Neuron (in vitro differentiated cells): ENCODE results near the gene SETBP1.

ENCODE experiments used
- H2AFZ ChIP-seq: one replicate; pipeline ENCODE4 v1.6.1; 2013; ENCODE audit warnings: low read depth, mild to moderate bottlenecking, inconsistent platforms, low read length, moderate library complexity
- H3K27me3 ChIP-seq: one replicate; pipeline ENCODE4 v1.6.1; 2013; ENCODE audit warnings: low read length; ENCODE audit not compliant: insufficient read depth
- H3K36me3 ChIP-seq: one replicate; pipeline ENCODE4 v1.6.1; 2013; ENCODE audit warnings: low read length; ENCODE audit not compliant: insufficient read depth
- H3K4me1 ChIP-seq: one replicate; pipeline ENCODE4 v1.6.1; 2013; ENCODE audit warnings: low read length; ENCODE audit not compliant: insufficient read depth
- H3K4me3 ChIP-seq: 2 replicates; pipeline ENCODE4 v1.5.1; 2013; ENCODE audit warnings: mild to moderate bottlenecking, low read length, moderate library complexity
- H3K9me3 ChIP-seq: one replicate; pipeline ENCODE4 v1.6.1; 2013; ENCODE audit warnings: low read length

SETBP1 gene

GRCh38 chr18:44835703-44836102 is 155.0 kb downstream of the SETBP1 start:
- H3K9me3 ChIP-seq: no peaks in the 10 kb centered on the region
- H3K27me3 ChIP-seq: no peaks in the 10 kb centered on the region
- H2AFZ ChIP-seq: no peak overlapping the region
- peaks cover 44% of the 10 kb centered on the region for H3K4me1 ChIP-seq
- H3K4me3 ChIP-seq: no peak overlapping the region
- H3K36me3 ChIP-seq: peaks cover 2% of the 10 kb centered on the region

GRCh38 chr18:44836263-44836662 is 155.6 kb downstream of the SETBP1 start:
- H2AFZ ChIP-seq: no peak overlapping the region
- H3K4me3 ChIP-seq: no peak overlapping the region
- H3K4me1 ChIP-seq: peaks cover 47% of the 10 kb centered on the region
- H3K9me3 ChIP-seq: no peaks in the 10 kb centered on the region
- no peaks in the 10 kb centered on the region for H3K27me3 ChIP-seq
- peaks cover 2% of the 10 kb centered on the region for H3K36me3 ChIP-seq

- no peaks in the 10 kb centered on the region for H3K27me3 ChIP-seq
- peaks cover 56% of the 10 kb centered on the region for H3K4me1 ChIP-seq
- no peak overlapping the region for H2AFZ ChIP-seq
- peaks cover 2% of the 10 kb centered on the region for H3K36me3 ChIP-seq
- H3K9me3 ChIP-seq: no peaks in the 10 kb centered on the region
- no peak overlapping the region for H3K4me3 ChIP-seq
Observed at GRCh38 chr18:44837482-44838180, 156.9 kb downstream of the SETBP1 start.

- no peaks in the 10 kb centered on the region for H3K27me3 ChIP-seq
- H3K9me3 ChIP-seq: peaks cover 3% of the 10 kb centered on the region
- H2AFZ ChIP-seq: no peak overlapping the region
- H3K4me1 ChIP-seq: peaks cover 55% of the 10 kb centered on the region
- H3K4me3 ChIP-seq: no peak overlapping the region
- H3K36me3 ChIP-seq: peaks cover 2% of the 10 kb centered on the region
Observed at GRCh38 chr18:44838971-44839666, 158.4 kb downstream of the SETBP1 start.

- H3K4me1 ChIP-seq: peaks cover 44% of the 10 kb centered on the region
- H2AFZ ChIP-seq: no peak overlapping the region
- no peak overlapping the region for H3K4me3 ChIP-seq
- H3K36me3 ChIP-seq: peaks cover 2% of the 10 kb centered on the region
- H3K9me3 ChIP-seq: peaks cover 3% of the 10 kb centered on the region
- H3K27me3 ChIP-seq: no peaks in the 10 kb centered on the region
Observed at GRCh38 chr18:44840058-44840790, 159.5 kb downstream of the SETBP1 start.

GRCh38 chr18:44841221-44841620 is 160.5 kb downstream of the SETBP1 start:
- Histone ChIP-seq H3K36me3 (peaks cover 2% of the 10 kb centered on the region), H3K27me3 (no peaks in the 10 kb centered on the region), H2AFZ (no peak overlapping the region), H3K4me3 (no peak overlapping the region), H3K9me3 (peaks cover 3% of the 10 kb centered on the region), H3K4me1 (peaks cover 34% of the 10 kb centered on the region)

- H3K4me3 ChIP-seq: no peak overlapping the region
- H3K9me3 ChIP-seq: peaks cover 3% of the 10 kb centered on the region
Observed at GRCh38 chr18:44841752-44842587, 161.3 kb downstream of the SETBP1 start.

GRCh38 chr18:44842588-44843412 is 162.1 kb downstream of the SETBP1 start:
- no peak overlapping the region for H2AFZ ChIP-seq
- peaks cover 1% of the 10 kb centered on the region for H3K36me3 ChIP-seq
- no peaks in the 10 kb centered on the region for H3K27me3 ChIP-seq
- H3K9me3 ChIP-seq: peaks cover 3% of the 10 kb centered on the region
- no peak overlapping the region for H3K4me3 ChIP-seq
- peaks cover 27% of the 10 kb centered on the region for H3K4me1 ChIP-seq

More at GRCh38 chr18:44841752-44842587, 161.3 kb downstream of the SETBP1 start:
- Histone ChIP-seq H2AFZ (no peak overlapping the region), H3K36me3 (peaks cover 2% of the 10 kb centered on the region), H3K4me1 (peaks cover 27% of the 10 kb centered on the region), H3K27me3 (no peaks in the 10 kb centered on the region)

GRCh38 chr18:44844486-44844885 is 163.8 kb downstream of the SETBP1 start:
- peaks cover 2% of the 10 kb centered on the region for H3K36me3 ChIP-seq
- no peak overlapping the region for H3K4me3 ChIP-seq
- no peak overlapping the region for H2AFZ ChIP-seq
- no peaks in the 10 kb centered on the region for H3K27me3 ChIP-seq
- peaks cover 3% of the 10 kb centered on the region for H3K9me3 ChIP-seq
- peaks cover 21% of the 10 kb centered on the region for H3K4me1 ChIP-seq

GRCh38 chr18:44846450-44846849 is 165.8 kb downstream of the SETBP1 start:
- Histone ChIP-seq H3K9me3 (peaks cover 3% of the 10 kb centered on the region), H3K4me1 (peaks cover 15% of the 10 kb centered on the region), H3K36me3 (peaks cover 2% of the 10 kb centered on the region), H3K27me3 (no peaks in the 10 kb centered on the region), H2AFZ (no peak overlapping the region), H3K4me3 (no peak overlapping the region)

GRCh38 chr18:44848644-44849335 is 168.1 kb downstream of the SETBP1 start:
- Histone ChIP-seq H3K4me3 (no peak overlapping the region), H3K9me3 (no peaks in the 10 kb centered on the region), H3K27me3 (no peaks in the 10 kb centered on the region), H3K36me3 (peaks cover 2% of the 10 kb centered on the region), H2AFZ (no peak overlapping the region), H3K4me1 (peaks cover 20% of the 10 kb centered on the region)
